Activated naive CD4-positive, alpha-beta T cell treated with Interleukin-2 at 50 U/mL for 16 hours (primary cell): Measurements from ENCODE around the gene SEC24D.

Experiments
- DNase-seq: peaks from one replicate; pipeline ENCODE4 v3.0.0-alpha.2; 2020

The SEC24D gene

GRCh38 chr4:118711052-118711451, 124.9 kb downstream of the SEC24D start:
- DNase-seq, result no peak

GRCh38 chr4:118703118-118703517, 132.8 kb downstream of the SEC24D start:
- DNase-seq, result no peak

GRCh38 chr4:118684873-118685811, 150.8 kb downstream of the SEC24D start, which contains the start of gene METTL14:
Gene METTL14 (plus strand): TSS chr4:118685392. CDS start chr4:118685535, 143 bp downstream.
- DNase-seq, result peak; percentile 90

GRCh38 chr4:118683513-118683912, 152.4 kb downstream of the SEC24D start:
- no peak for DNase-seq

- DNase-seq, result no peak
Measured at GRCh38 chr4:118682928-118683327, 153.0 kb downstream of the SEC24D start.

GRCh38 chr4:118680808-118681207, 155.1 kb downstream of the SEC24D start:
- DNase-seq, result no peak

GRCh38 chr4:118676128-118676527, 159.8 kb downstream of the SEC24D start:
- DNase-seq, result no peak
